ENCODE results near the gene GPR26. TPM values are rescaled to one million over a fixed set of nuclear protein-coding genes. Genes with fewer than 3 reads are reported as not detected.

GPR26 gene, protein sequence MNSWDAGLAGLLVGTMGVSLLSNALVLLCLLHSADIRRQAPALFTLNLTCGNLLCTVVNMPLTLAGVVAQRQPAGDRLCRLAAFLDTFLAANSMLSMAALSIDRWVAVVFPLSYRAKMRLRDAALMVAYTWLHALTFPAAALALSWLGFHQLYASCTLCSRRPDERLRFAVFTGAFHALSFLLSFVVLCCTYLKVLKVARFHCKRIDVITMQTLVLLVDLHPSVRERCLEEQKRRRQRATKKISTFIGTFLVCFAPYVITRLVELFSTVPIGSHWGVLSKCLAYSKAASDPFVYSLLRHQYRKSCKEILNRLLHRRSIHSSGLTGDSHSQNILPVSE
- total RNA-seq (not detected), polyA plus RNA-seq (not detected)
- long read RNA-seq, donor 1: 0 reads
- long read RNA-seq, donor 2: 0 reads
- long read RNA-seq, donor 3: 0 reads

DNA sequence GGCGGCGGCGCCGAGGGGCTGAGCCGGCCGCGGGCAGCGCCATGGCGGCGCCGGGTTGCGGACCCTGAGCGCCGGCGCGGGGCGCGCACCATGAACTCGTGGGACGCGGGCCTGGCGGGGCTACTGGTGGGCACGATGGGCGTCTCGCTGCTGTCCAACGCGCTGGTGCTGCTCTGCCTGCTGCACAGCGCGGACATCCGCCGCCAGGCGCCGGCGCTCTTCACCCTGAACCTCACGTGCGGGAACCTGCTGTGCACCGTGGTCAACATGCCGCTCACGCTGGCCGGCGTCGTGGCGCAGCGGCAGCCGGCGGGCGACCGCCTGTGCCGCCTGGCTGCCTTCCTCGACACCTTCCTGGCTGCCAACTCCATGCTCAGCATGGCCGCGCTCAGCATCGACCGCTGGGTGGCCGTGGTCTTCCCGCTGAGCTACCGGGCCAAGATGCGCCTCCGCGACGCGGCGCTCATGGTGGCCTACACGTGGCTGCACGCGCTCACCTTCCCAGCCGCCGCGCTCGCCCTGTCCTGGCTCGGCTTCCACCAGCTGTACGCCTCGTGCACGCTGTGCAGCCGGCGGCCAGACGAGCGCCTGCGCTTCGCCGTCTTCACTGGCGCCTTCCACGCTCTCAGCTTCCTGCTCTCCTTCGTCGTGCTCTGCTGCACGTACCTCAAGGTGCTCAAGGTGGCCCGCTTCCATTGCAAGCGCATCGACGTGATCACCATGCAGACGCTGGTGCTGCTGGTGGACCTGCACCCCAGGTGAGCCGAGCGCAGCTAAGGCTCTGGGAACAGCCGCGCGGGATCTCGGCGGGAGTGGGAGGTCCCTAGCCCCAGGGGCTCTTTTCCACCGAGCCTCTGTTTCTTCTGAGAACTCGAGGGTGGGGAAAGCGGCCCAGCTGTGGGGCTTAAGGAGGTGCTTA lies at the start of gene GPR26:
GPR26 (plus strand) TSS at position 38 of the 919 bp plus-strand sequence; CDS start at position 91, 53 bp downstream.
- WGBS, 4 donors: 34 to 68% (median 42%) methylated on average over 50 to 101 of the region's 101 CpGs
- no peak within 1 kb of the TSS for H3K27ac ChIP-seq
- H3K9me3 ChIP-seq: peaks cover 0 to 10% (median 0%) of the 10 kb centered on the region in 12 donors
- TF ChIP-seq, protein P1, sequence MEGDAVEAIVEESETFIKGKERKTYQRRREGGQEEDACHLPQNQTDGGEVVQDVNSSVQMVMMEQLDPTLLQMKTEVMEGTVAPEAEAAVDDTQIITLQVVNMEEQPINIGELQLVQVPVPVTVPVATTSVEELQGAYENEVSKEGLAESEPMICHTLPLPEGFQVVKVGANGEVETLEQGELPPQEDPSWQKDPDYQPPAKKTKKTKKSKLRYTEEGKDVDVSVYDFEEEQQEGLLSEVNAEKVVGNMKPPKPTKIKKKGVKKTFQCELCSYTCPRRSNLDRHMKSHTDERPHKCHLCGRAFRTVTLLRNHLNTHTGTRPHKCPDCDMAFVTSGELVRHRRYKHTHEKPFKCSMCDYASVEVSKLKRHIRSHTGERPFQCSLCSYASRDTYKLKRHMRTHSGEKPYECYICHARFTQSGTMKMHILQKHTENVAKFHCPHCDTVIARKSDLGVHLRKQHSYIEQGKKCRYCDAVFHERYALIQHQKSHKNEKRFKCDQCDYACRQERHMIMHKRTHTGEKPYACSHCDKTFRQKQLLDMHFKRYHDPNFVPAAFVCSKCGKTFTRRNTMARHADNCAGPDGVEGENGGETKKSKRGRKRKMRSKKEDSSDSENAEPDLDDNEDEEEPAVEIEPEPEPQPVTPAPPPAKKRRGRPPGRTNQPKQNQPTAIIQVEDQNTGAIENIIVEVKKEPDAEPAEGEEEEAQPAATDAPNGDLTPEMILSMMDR (IDR thresholded peaks at IDR 0.05): no peak
- TF ChIP-seq POLR2A (IDR thresholded peaks at IDR 0.05): no peak
- no peak for ATAC-seq
- H3K4me3 ChIP-seq: no peak within 1 kb of the TSS
- H3K36me3 ChIP-seq: no peaks in the 10 kb centered on the region
- H3K27me3 ChIP-seq: peaks cover 9 to 72% (median 25%) of the 10 kb centered on the region in 9 donors
- no peaks in the 10 kb centered on the region for H3K4me1 ChIP-seq
- intact Hi-C loops (cut with DNase I): no loop called here
- DNase-seq: no peak

GRCh38 chr10:123618224-123618623 lies 47.9 kb upstream of the GPR26 start:
- no peak for ATAC-seq
- H3K4me1 ChIP-seq: no peaks in the 10 kb centered on the region
- intact Hi-C loops (cut with DNase I): no loop called here
- H3K36me3 ChIP-seq: no peaks in the 10 kb centered on the region
- H3K27ac ChIP-seq: no peak overlapping the region
- TF ChIP-seq POLR2A (IDR thresholded peaks at IDR 0.05): no peak
- TF ChIP-seq, protein P1 (IDR thresholded peaks at IDR 0.05): no peak
- DNase-seq: no peak
- no peak overlapping the region for H3K4me3 ChIP-seq
- H3K27me3 ChIP-seq: no peaks in the 10 kb centered on the region
- no peaks in the 10 kb centered on the region for H3K9me3 ChIP-seq

- H3K4me3 ChIP-seq: no peak overlapping the region
- no peak for DNase-seq
- TF ChIP-seq, protein P1 (IDR thresholded peaks at IDR 0.05): no peak
- TF ChIP-seq POLR2A (IDR thresholded peaks at IDR 0.05): no peak
- 81 to 84% (median 83%) methylated on average over 8 of the region's 8 CpGs for WGBS, 4 donors
- no peaks in the 10 kb centered on the region for H3K36me3 ChIP-seq
- H3K27me3 ChIP-seq: no peaks in the 10 kb centered on the region
- no peak overlapping the region for H3K27ac ChIP-seq
- ATAC-seq: no peak
- intact Hi-C loops (cut with DNase I): no loop called here
- H3K4me1 ChIP-seq: no peaks in the 10 kb centered on the region
- no peaks in the 10 kb centered on the region for H3K9me3 ChIP-seq
Observed at GRCh38 chr10:123619067-123619855, 46.9 kb upstream of the GPR26 start.
